GM13976 (cell line): Measurements from ENCODE around the gene CNIH3.

ENCODE experiments used
- DNase-seq: peaks from one replicate; pipeline ENCODE4 v3.0.0; 2012; ENCODE audit warnings: low spot score
- CTCF ChIP-seq: IDR thresholded peaks from 2 replicates; pipeline ENCODE4 v1.5.1; 2012; ENCODE audit warnings: borderline replicate concordance, mild to moderate bottlenecking; ENCODE audit not compliant: insufficient read depth; ENCODE audit errors: extremely low read depth, missing control alignments, control extremely low read depth
- in situ Hi-C: fragments of 300-500 bp; cut with MboI; formaldehyde crosslinking; loops from one replicate; pipeline ENCODE4 v1.12.0; 2022; ENCODE audit warnings: low sequenced_read_pairs, mixed read lengths, inconsistent platforms; ENCODE audit not compliant: unreplicated experiment

CNIH3 gene

GRCh38 chr1:224647449-224647848 is 31.3 kb downstream of the CNIH3 start:
- DNase-seq: no peak
- in situ Hi-C loops: no loop called here
- no peak for TF ChIP-seq CTCF

GRCh38 chr1:224650290-224650689 is 34.2 kb downstream of the CNIH3 start:
- in situ Hi-C loops: no loop called here
- DNase-seq: no peak
- no peak for TF ChIP-seq CTCF

GRCh38 chr1:224651188-224651587 is 35.1 kb downstream of the CNIH3 start:
- no peak for DNase-seq
- TF ChIP-seq CTCF: no peak
- in situ Hi-C loops: no loop called here

GRCh38 chr1:224656392-224656791 is 40.3 kb downstream of the CNIH3 start:
- DNase-seq: no peak
- in situ Hi-C loops: no loop called here
- no peak for TF ChIP-seq CTCF

- no peak for TF ChIP-seq CTCF
- DNase-seq: no peak
- in situ Hi-C loops: no loop called here
These were observed 44.0 kb downstream of the CNIH3 start for GRCh38 chr1:224660074-224660473.

GRCh38 chr1:224662870-224663269 is 46.8 kb downstream of the CNIH3 start:
- no peak for TF ChIP-seq CTCF
- in situ Hi-C loops: no loop called here
- DNase-seq: no peak

GRCh38 chr1:224665016-224665415 is 48.9 kb downstream of the CNIH3 start:
- in situ Hi-C loops: no loop called here
- no peak for DNase-seq
- no peak for TF ChIP-seq CTCF
